Stimulated activated CD4-positive, alpha-beta T cell treated with anti-CD3 and anti-CD28 coated beads, Interleukin-12 subunit alpha, Interleukin-12 subunit beta, amount 100 ng/mL, for 24 hours (primary cell): ENCODE results near the gene PASK.
"Not testable (repeated sequence)": the region's sequence is repeated elsewhere in the genome, so short reads cannot be mapped to it uniquely, and the experiment has no call there.

ENCODE experiments used
- DNase-seq, 2 experiments: peaks; one replicate each; pipeline ENCODE4 v3.0.0-alpha.2; 2020; ENCODE audit warnings: low read depth in 2 of 2

PASK gene

GRCh38 chr2:241148891-241149674 lies at the start of gene PASK:
TSS of gene PASK (minus strand) at chr2:241149472. CDS start at chr2:241143032, 6,440 bp downstream.
- peak; percentile 87 to 93 for DNase-seq

- no peak for DNase-seq
These were observed 49.4 kb upstream of the PASK start for GRCh38 chr2:241198381-241199279.

GRCh38 chr2:241197947-241198346 lies 48.7 kb upstream of the PASK start:
- no peak for DNase-seq

GRCh38 chr2:241197246-241197645 lies 48.0 kb upstream of the PASK start:
- DNase-seq, result not testable (repeated sequence)

GRCh38 chr2:241195506-241196130 lies 46.3 kb upstream of the PASK start:
- DNase-seq, result no peak

- DNase-seq, result no peak
These were observed 45.5 kb upstream of the PASK start for GRCh38 chr2:241194811-241195210.

GRCh38 chr2:241193271-241193670 lies 44.0 kb upstream of the PASK start:
- DNase-seq, result no peak

GRCh38 chr2:241191081-241191480 lies 41.8 kb upstream of the PASK start:
- DNase-seq, result no peak

- no peak for DNase-seq
These were observed 41.2 kb upstream of the PASK start for GRCh38 chr2:241190291-241190981.

- DNase-seq, result no peak
These were observed 40.6 kb upstream of the PASK start for GRCh38 chr2:241189856-241190201.

GRCh38 chr2:241189093-241189855 lies 40.0 kb upstream of the PASK start:
- DNase-seq, result no peak

GRCh38 chr2:241188361-241189092 lies 39.3 kb upstream of the PASK start, which contains the start of gene ANO7:
TSS of gene ANO7 (plus strand) at chr2:241188677. CDS start at chr2:241190064, 1,387 bp downstream.
- DNase-seq, result no peak

GRCh38 chr2:241187918-241188234 lies 38.6 kb upstream of the PASK start:
- no peak for DNase-seq

- no peak for DNase-seq
These were observed 38.0 kb upstream of the PASK start for GRCh38 chr2:241187101-241187917.

- no peak for DNase-seq
These were observed 36.7 kb upstream of the PASK start for GRCh38 chr2:241185961-241186360.

- no peak for DNase-seq
These were observed 35.6 kb upstream of the PASK start for GRCh38 chr2:241184901-241185300.

- no peak for DNase-seq
These were observed 33.9 kb upstream of the PASK start for GRCh38 chr2:241183221-241183620.

- no peak for DNase-seq
These were observed 33.4 kb upstream of the PASK start for GRCh38 chr2:241182531-241183133.

GRCh38 chr2:241182126-241182525 lies 32.9 kb upstream of the PASK start:
- no peak for DNase-seq
